ENCODE measurements around the gene SLC25A22. TPM values are rescaled to one million over a fixed set of nuclear protein-coding genes. Genes with fewer than 3 reads are reported as not detected.

Gene SLC25A22
- total RNA-seq, 1 donor from 2014 or later: 20.8 TPM

DNA sequence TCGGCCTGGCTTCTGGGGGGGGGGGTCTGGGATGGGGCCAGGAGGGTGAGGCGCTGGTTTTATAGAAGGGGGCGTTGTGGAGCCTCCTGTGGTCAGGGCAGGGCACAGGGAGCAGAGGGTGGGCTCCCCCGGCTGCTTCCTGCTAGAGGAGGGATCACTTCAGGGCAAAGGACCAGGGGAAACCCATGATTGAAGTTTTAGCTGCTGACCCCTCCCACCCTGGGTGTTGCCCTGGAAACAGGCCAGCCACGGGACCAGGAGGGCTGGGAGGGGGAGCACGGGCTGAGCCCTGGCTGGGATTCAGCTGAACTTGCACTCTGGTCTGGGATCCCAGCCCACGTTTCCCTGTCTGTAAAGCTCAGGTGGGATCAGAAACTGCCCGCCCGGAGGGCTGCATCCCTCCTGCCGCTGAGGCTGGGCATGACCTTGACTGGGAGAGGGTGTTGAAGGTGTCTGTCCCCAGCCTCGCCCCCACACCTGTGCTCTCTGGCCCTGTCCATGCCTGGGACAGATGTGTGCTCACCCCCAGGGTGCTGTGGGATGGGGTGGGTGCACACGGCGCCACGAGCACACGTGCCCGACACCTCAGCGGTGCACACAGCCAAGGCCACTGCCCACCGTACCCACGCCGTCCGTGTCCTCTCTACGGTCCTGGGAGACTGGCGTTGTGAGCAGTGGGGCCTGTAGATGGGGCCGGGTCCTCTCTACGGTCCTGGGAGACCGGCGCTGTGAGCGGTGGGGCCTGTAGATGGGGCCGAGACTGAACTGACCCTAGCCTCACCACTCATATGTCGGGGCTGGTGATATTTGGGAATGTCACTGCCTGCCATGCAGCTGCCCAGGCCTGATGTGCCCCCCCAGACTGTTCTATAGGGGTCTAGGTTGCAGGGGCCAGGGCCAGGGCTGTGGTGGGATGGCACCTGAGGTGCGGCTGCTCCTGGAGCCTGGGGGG lies 46.9 kb upstream of the SLC25A22 start:
- Histone ChIP-seq H3K4me1 (peaks cover 51% of the 10 kb centered on the region), H3K9me3 (no peaks in the 10 kb centered on the region), H3K36me3 (peaks cover 8% of the 10 kb centered on the region), H3K4me3 (peak overlapping the region; percentile 100), H3K27me3 (no peaks in the 10 kb centered on the region), H3K27ac (peak overlapping the region; percentile 97)
- TF ChIP-seq, protein P1, sequence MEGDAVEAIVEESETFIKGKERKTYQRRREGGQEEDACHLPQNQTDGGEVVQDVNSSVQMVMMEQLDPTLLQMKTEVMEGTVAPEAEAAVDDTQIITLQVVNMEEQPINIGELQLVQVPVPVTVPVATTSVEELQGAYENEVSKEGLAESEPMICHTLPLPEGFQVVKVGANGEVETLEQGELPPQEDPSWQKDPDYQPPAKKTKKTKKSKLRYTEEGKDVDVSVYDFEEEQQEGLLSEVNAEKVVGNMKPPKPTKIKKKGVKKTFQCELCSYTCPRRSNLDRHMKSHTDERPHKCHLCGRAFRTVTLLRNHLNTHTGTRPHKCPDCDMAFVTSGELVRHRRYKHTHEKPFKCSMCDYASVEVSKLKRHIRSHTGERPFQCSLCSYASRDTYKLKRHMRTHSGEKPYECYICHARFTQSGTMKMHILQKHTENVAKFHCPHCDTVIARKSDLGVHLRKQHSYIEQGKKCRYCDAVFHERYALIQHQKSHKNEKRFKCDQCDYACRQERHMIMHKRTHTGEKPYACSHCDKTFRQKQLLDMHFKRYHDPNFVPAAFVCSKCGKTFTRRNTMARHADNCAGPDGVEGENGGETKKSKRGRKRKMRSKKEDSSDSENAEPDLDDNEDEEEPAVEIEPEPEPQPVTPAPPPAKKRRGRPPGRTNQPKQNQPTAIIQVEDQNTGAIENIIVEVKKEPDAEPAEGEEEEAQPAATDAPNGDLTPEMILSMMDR (IDR thresholded peaks at IDR 0.05): peak; percentile 19
- peak; percentile 54 for ATAC-seq
- DNase-seq: peak; percentile 94
- intact Hi-C loops (cut with DNase I): no loop called here

DNA sequence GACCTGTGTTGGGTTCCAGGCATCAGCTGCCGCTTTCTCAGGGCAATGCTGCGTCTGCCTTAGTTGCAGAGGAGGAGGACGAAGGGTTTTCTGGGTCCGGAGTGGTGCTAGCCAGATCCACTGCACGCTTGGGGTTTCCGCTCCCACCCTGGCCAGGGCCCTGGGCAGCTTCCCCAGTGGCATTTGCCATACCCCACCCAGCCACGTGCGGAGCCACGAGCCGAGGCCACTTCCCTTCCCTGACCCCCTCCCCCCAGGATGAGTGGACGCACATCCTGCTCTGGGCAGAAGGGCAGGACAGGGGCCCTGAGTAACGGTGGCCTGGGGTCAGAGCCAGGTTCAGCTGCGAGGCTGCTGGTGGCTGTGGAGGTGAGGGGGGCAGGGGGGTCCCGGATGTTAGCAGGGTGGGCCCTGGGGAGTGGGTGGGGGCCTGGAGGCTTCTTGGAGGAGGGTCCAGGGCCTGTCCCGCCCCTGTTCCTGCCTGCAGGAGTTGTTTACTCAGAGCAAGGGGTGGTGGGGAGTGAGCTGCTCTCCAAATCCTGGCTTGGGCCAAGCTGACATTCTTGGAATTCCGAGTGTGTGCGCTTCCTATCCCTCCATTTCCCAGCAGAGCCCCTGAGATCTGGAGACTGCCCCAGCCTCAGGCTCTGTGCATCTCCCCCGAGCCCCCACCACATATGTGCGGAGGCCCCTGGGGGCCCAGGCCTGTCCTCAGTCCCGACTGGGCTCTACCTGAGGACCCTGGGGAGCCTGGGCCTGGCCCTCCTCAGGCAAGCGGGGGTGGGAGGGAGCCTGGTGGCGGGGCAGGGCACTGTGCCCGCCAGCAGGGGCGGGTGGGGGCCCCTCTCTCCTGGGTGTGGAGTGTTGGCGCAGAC lies 46.0 kb upstream of the SLC25A22 start:
- intact Hi-C loops (cut with DNase I): no loop called here

DNA sequence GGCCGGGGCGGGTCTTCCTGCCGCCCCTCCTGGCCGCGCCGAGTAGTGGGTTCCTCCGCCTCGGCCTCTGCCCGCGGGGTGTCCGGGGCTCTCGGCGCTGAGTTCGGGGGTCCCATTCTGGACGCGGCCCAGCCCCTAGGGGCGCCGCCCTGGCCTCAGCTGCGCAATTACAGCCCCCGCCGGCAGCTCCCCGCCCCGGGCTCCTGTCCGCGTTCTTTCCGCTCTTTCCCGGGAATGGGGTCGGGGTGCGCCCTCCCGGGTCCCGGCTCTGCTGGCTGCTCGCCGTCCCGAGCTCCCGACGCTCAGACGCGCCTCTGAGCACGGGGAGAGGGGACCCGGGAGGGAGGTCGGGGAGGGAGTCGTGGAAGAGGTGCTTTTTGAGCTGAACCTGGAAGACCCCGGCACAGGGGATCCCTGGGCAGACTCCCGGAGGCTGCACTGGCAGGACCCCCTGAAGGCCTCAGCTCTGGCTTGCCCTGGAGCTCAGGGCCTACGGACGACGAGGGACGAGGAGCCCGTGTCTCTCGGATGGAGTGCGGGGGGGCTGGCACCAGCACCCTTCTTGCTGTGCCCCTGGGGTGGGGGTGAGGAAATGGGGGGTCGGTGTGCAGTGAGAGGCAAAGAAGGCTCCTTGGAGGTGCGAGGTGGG lies 45.1 kb upstream of the SLC25A22 start:
- H3K27ac ChIP-seq: peak overlapping the region; percentile 97
- H3K27me3 ChIP-seq: no peaks in the 10 kb centered on the region
- H3K4me1 ChIP-seq: peaks cover 48% of the 10 kb centered on the region
- peak overlapping the region; percentile 100 for H3K4me3 ChIP-seq
- ATAC-seq (no peak), DNase-seq (no peak)
- H3K36me3 ChIP-seq: peaks cover 26% of the 10 kb centered on the region
- H3K9me3 ChIP-seq: no peaks in the 10 kb centered on the region
- intact Hi-C loops (cut with DNase I): no loop called here
- TF ChIP-seq, protein P1 (IDR thresholded peaks at IDR 0.05): peak; percentile 8

More for the DNA sequence above, 46.0 kb upstream of the SLC25A22 start:
- H3K27ac ChIP-seq: peak overlapping the region; percentile 97
- ATAC-seq (peak; percentile 67), DNase-seq (peak; percentile 97)
- H3K27me3 ChIP-seq: no peaks in the 10 kb centered on the region
- peaks cover 18% of the 10 kb centered on the region for H3K36me3 ChIP-seq
- peaks cover 54% of the 10 kb centered on the region for H3K4me1 ChIP-seq
- H3K9me3 ChIP-seq: no peaks in the 10 kb centered on the region
- H3K4me3 ChIP-seq: peak overlapping the region; percentile 100
- TF ChIP-seq, protein P1 (IDR thresholded peaks at IDR 0.05): no peak

- Histone ChIP-seq H3K27me3 (no peaks in the 10 kb centered on the region), H3K27ac (peak within 1 kb of the TSS; percentile 97), H3K9me3 (no peaks in the 10 kb centered on the region), H3K4me3 (peak within 1 kb of the TSS; percentile 100), H3K36me3 (peaks cover 33% of the 10 kb centered on the region), H3K4me1 (peaks cover 47% of the 10 kb centered on the region)
- peak; percentile 96 for DNase-seq
- intact Hi-C loops (cut with DNase I): no loop called here
- peak; percentile 67 for ATAC-seq
- TF ChIP-seq, protein P1 (IDR thresholded peaks at IDR 0.05): no peak
These were observed 44.4 kb upstream of the SLC25A22 start, which contains the start of the genes POLR2L and TSPAN4 for GRCh38 chr11:842370-843002. Gene POLR2L (minus strand): TSS chr11:842529. CDS start chr11:842508, 21 bp downstream. Gene TSPAN4 (plus strand): TSS chr11:842852. CDS start chr11:850305, 7,453 bp downstream.
